Astrocyte of the spinal cord (primary cell): ENCODE measurements around the gene KLF15.

Source experiments
- DNase-seq: peaks from one replicate; pipeline ENCODE4 v3.0.0; 2011; ENCODE audit warnings: low read depth, low spot score
- H3K4me3 ChIP-seq: 2 replicates; pipeline ENCODE4 v1.5.1; 2011; ENCODE audit warnings: low read depth, mild to moderate bottlenecking, low read length, moderate library complexity
- CTCF ChIP-seq: IDR thresholded peaks from 2 replicates; pipeline ENCODE4 v1.5.1; 2012; ENCODE audit warnings: low read depth, mild to moderate bottlenecking, low read length, inconsistent platforms
- in situ Hi-C: cut with HindIII; loops from 2 replicates; pipeline ENCODE4 v1.10.0; 2017; ENCODE audit warnings: low sequenced_read_pairs

Gene KLF15

GRCh38 chr3:126355777-126356372, 1.3 kb downstream of the KLF15 start:
- H3K4me3 ChIP-seq = peak overlapping the region; percentile 26
- DNase-seq = peak; percentile 49
- TF ChIP-seq CTCF = no peak
- in situ Hi-C loops = no loop called here

- no peak for TF ChIP-seq CTCF
- no peak for DNase-seq
- no peak overlapping the region for H3K4me3 ChIP-seq
- in situ Hi-C loops = no loop called here
Measured at GRCh38 chr3:126355251-126355650, 2.0 kb downstream of the KLF15 start.

DNA sequence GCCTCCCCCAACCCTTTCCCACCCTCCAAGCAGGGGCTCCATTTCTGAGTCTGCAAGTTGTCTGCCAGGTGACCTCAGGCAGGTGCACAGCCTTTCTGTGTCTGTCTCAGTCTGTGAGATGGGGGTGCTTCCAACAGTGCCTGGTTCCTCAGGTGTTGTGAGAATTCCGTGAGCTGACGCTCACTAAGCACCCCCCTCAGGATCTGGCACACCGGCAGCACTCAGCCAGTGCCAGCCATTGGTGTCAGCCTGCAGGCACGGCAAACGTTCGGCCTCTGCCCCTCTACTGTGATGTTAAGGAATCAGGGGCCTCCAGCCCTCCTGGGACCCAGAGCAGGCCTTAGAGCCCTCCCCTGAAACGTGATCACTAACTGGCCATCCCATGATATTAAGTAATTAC, 2.4 kb downstream of the KLF15 start:
- no peak overlapping the region for H3K4me3 ChIP-seq
- in situ Hi-C loops = no loop called here
- DNase-seq = no peak
- no peak for TF ChIP-seq CTCF

GRCh38 chr3:126353694-126354321, 3.4 kb downstream of the KLF15 start:
- in situ Hi-C loops = no loop called here
- TF ChIP-seq CTCF = no peak
- no peak for DNase-seq
- no peak overlapping the region for H3K4me3 ChIP-seq

- in situ Hi-C loops = no loop called here
- H3K4me3 ChIP-seq = no peak overlapping the region
- DNase-seq = no peak
- TF ChIP-seq CTCF = no peak
Measured at GRCh38 chr3:126352476-126353454, 4.4 kb downstream of the KLF15 start.

DNA sequence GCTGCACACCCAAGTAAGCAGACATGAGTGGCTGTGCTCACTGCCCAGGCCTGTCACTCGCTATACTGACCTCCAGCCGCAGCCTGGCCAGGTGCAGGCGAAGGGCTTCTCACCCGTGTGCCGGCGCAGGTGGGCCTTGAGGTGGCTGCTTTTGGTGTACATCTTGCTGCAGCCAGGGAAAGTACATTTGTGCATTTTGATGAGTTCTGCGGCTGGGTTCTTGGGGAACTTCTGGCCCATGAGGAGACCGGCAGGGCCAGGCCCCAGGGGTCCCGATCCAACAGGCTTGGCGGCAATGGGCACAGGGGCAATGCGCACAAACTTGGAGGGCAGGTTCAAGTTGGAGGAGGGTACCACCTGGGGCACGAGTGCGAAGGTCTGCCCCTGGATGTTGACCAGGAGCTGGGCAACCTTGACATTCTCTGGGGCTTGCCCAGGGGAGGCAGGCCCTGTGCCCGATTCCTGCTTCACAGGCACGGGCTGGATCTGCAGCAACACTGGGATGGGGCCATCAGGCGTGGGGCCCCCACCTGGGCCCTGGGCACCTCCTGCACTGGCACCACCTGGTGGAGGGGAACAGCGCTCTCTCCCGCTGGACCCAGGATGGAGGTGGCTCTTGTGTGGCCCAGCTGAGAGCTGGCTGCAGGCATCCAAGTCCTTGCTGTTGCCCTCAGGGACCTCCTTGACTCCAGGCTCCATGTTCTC, 5.3 kb downstream of the KLF15 start:
- peak; percentile 8 for TF ChIP-seq CTCF
- no peak overlapping the region for H3K4me3 ChIP-seq
- in situ Hi-C loops = no loop called here
- DNase-seq = no peak
